Bronchial epithelial cell (primary cell): Measurements from ENCODE around the gene SMIM1. TPM values are rescaled to one million over a fixed set of nuclear protein-coding genes. Genes with fewer than 3 reads are reported as not detected.

Experiments
- DNase-seq: peaks from one replicate; pipeline ENCODE4 v3.0.0-alpha.2; 2010; ENCODE audit warnings: low read depth
- FAIRE-seq: peaks from 2 replicates; lab custom pipeline; 2011; peaks lifted over from hg19 to GRCh38; lab: Jason Lieb, UNC
- H3K27me3 ChIP-seq: 2 replicates; pipeline ENCODE4 v1.5.1; 2011; ENCODE audit warnings: low read length; ENCODE audit not compliant: control insufficient read depth, insufficient read depth
- H3K36me3 ChIP-seq: 2 replicates; pipeline ENCODE4 v1.5.1; 2011; ENCODE audit warnings: low read length; ENCODE audit not compliant: control insufficient read depth, insufficient read depth
- H3K4me3 ChIP-seq: 2 replicates; pipeline ENCODE4 v1.5.1; 2011; ENCODE audit warnings: mild to moderate bottlenecking, low read depth, low read length, control low read depth
- total RNA-seq: library from RNA; depleted of rRNA; stranded (reverse); fragments of >200 nt; gene quantifications from 2 replicates; pipeline ENCODE4 v1.2.1, GENCODE V29; 2014
- TF ChIP-seq, protein P1 (sequence below): IDR thresholded peaks from 2 replicates; pipeline ENCODE4 v1.5.1; 2011; ENCODE audit warnings: mild to moderate bottlenecking, moderate library complexity, low read length, control low read depth, inconsistent platforms; ENCODE audit not compliant: insufficient read depth, severe bottlenecking

The SMIM1 gene
- total RNA-seq, 1 donor from 2014 or later = not detected

DNA sequence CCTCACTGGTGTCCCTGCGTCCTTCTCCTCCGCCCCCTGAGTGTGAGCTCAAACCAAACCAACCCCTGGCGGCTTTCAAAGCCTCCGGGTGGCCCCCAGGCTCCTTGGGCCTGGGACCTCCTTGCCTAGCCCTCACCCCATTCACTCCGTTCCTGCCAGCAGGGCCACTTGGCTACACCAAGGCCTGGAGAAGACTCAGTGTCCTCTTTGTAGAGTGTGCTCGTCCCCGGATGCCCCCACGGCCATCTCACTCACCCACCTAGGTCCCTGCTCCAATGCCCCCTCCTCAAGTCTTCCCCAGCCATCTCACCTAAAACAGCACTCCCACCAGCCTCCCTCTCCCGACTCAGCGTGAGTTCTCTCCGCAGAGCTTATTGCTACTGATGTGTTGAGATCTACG is 27.5 kb upstream of the SMIM1 start:
- Histone ChIP-seq H3K27me3 (peaks cover 2% of the 10 kb centered on the region), H3K4me3 (no peak overlapping the region), H3K36me3 (peaks cover 7% of the 10 kb centered on the region)
- TF ChIP-seq, protein P1, sequence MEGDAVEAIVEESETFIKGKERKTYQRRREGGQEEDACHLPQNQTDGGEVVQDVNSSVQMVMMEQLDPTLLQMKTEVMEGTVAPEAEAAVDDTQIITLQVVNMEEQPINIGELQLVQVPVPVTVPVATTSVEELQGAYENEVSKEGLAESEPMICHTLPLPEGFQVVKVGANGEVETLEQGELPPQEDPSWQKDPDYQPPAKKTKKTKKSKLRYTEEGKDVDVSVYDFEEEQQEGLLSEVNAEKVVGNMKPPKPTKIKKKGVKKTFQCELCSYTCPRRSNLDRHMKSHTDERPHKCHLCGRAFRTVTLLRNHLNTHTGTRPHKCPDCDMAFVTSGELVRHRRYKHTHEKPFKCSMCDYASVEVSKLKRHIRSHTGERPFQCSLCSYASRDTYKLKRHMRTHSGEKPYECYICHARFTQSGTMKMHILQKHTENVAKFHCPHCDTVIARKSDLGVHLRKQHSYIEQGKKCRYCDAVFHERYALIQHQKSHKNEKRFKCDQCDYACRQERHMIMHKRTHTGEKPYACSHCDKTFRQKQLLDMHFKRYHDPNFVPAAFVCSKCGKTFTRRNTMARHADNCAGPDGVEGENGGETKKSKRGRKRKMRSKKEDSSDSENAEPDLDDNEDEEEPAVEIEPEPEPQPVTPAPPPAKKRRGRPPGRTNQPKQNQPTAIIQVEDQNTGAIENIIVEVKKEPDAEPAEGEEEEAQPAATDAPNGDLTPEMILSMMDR = no peak
- no peak for FAIRE-seq
- DNase-seq = no peak

- TF ChIP-seq, protein P1 = no peak
- Histone ChIP-seq H3K27me3 (peaks cover 2% of the 10 kb centered on the region), H3K4me3 (no peak overlapping the region), H3K36me3 (peaks cover 5% of the 10 kb centered on the region)
- FAIRE-seq = no peak
- no peak for DNase-seq
Observed at GRCh38 chr1:3745590-3746381, 26.8 kb upstream of the SMIM1 start.

- TF ChIP-seq, protein P1 = no peak
- Histone ChIP-seq H3K27me3 (peaks cover 2% of the 10 kb centered on the region), H3K36me3 (peaks cover 5% of the 10 kb centered on the region), H3K4me3 (peak overlapping the region; percentile 55)
- DNase-seq (no peak), FAIRE-seq (no peak)
Observed at GRCh38 chr1:3746389-3746829, 26.1 kb upstream of the SMIM1 start.

GRCh38 chr1:3746830-3747521 is 25.6 kb upstream of the SMIM1 start:
- Histone ChIP-seq H3K4me3 (peak overlapping the region; percentile 55), H3K27me3 (peaks cover 2% of the 10 kb centered on the region), H3K36me3 (peaks cover 4% of the 10 kb centered on the region)
- TF ChIP-seq, protein P1 = no peak
- peak; percentile 58 for DNase-seq
- FAIRE-seq = no peak

DNA sequence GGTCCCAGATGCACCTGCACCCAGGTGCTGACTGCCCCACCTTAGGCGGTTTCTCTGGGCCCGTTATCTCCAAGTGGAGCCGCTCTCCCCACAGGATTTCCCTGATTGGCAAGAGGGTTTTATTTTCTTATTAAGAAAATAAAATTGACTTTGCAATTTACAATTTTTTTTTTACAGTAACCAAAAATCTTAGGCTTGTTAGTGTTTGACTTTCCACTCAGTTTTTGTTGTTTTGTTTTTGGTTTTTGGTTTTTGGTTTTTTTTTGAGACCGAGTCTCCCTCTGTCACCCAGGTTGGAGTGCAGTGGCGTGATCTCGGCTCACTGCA is 25.1 kb upstream of the SMIM1 start:
- no peak for FAIRE-seq
- H3K4me3 ChIP-seq = peak overlapping the region; percentile 55
- peaks cover 4% of the 10 kb centered on the region for H3K36me3 ChIP-seq
- TF ChIP-seq, protein P1 = no peak
- H3K27me3 ChIP-seq = peaks cover 2% of the 10 kb centered on the region
- DNase-seq = no peak
